ENCODE data around the gene PGLYRP2. TPM values are rescaled to one million over a fixed set of nuclear protein-coding genes. Genes with fewer than 3 reads are reported as not detected.

Gene PGLYRP2
- polyA plus RNA-seq, 3 donors, result 0.08 TPM; not detected in 2

DNA sequence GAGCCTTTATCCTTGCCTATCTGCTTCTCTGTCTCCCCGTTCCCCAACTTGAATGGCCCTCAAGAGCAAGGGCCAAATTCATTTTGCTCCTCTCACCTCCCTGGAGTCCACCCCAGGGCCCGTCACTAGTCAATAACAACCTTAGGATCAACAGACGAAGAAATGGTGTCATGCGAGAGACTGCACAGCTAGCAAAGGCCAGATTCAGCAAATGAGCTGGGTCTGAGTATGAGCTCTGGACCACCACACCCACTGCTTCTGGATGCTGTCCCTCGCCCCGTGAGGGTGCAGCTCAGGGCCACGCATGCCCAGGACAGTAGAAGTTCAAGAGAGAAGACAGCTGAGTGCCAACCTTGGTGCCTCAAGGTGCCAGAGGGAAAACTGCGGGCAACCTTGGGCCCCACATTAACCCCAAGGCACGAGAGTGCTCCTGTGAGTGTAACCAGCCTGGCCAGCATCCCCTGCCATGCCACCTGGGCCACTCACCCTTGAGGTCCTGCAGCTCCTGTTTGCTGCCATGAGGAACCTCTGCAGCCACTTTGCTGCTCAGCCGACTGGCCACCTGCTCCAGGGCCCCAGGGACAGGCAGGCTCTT, 48.7 kb downstream of the PGLYRP2 start:
- DNase-seq (ENCODE audit: extremely low read depth in 1 of 11, low read depth in 9 of 11, low spot score in 4 of 11), result no peak

DNA sequence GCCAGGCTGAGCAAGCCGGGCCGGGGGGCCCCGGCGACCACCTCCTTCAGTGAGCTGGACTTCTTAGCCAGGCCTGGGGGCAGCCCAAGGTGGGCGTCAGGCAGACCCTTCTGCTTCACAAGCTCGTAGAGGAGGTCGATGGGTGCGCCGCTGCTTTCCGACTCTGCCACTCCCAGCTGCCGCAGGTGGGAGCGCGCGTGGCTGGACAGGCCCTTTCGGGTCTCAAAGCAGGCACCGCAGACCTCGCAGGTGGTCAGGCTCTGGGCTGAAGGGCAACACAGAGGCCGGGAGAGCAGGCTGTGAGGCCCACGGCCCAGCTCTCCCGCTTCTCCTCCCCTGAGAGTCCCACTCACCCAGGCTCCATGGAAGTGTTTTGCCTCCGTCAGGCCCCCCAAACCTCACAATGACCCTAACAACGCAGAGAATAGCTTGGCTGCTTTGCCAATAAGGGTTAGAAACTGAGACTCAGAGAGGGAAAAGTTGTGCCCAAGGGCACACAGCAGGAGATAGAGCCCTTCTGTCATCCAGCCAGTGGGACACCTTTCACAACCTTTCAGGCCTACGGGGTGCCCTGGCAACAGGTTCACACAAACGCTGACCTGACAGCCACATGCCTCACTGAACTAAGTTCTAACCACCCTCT, 49.4 kb downstream of the PGLYRP2 start:
- DNase-seq (ENCODE audit: extremely low read depth in 1 of 11, low read depth in 9 of 11, low spot score in 4 of 11), result no peak

DNA sequence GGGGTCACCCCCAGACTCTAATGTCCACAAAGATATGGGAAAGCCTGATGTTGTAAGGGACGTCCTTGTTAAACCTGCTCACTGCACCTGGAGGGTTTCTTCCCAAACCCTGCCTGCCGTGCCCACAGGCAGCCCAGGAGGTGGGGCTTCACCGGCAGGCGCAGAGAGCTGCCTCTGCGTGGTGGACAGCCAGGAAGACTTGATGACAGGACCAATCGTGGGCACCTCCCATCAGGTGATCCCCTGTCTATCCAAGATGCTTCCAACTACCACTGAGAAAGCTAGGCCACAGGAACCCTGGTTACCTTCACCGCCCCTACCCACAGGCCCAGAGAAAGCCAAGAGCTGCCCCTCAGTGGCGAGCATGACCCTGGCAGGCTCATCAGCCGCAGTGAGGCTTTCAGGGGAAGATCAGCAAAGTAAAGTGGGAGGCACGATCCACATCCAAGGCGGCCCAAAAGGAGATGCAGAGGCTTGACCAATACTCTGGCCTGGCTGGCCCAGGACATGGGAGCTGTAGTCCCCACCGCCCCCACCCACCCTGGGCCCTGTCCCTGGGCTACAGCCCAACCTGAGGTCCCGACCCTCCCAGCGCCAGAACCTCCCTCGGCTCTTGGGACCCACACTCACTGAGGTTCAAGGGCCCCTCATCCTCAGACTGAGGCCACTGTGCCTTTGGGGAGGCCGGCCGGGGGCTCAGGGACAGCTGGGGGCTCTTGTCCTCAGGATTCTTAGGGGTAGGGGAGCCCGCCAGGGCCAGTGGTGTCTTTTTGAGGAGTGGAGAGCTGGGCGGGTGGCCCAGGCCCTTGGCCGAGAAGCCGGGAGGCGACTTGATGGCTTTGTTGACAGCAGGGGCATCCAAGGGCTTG, 50.1 kb downstream of the PGLYRP2 start:
- no peak for DNase-seq (ENCODE audit: extremely low read depth in 1 of 11, low read depth in 9 of 11, low spot score in 4 of 11)

DNA sequence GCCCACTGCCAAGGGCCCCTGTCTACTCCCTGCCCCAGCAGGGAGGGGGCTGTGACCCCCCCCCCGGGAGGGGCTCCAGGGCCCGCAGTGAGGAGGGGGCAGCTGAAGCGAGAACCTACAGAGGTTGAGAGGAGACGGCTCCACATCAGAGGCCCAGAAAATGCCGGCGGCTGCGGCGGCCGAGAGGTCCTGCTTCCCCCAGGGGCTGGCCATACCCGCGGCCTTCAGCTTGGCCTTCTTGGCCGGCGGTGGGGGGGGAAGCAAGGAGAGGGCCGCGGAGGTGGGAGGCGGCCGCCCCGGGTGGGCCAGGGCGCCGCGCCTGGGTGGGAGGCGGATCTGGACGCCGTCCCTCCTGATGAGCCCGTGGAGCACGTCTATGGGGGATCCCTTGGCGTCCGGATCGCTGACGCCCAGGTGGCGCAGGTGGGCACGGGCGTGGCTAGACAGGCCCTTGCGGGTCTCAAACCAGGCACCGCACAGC, 51.3 kb downstream of the PGLYRP2 start:
- no peak for DNase-seq (ENCODE audit: extremely low read depth in 1 of 11, low read depth in 9 of 11, low spot score in 4 of 11)

DNA sequence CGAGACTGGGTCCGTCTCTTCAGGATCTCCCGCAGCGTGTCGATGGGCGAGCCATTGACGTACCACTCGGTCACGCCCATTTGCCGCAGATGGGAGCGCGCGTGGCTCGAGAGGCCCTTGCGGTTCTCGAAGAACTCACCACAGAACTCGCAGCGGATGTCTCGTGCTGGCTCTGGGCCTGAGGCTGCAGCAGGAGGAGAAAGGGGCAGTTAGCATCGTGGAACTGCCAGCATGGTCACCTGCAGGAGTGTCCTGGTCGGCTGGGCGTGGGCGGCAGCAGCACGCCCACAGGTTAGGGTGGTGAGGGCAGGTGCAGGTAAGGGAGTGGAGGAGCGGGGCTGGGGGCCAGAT, 52.0 kb downstream of the PGLYRP2 start:
- no peak for DNase-seq (ENCODE audit: extremely low read depth in 1 of 11, low read depth in 9 of 11, low spot score in 4 of 11)

DNA sequence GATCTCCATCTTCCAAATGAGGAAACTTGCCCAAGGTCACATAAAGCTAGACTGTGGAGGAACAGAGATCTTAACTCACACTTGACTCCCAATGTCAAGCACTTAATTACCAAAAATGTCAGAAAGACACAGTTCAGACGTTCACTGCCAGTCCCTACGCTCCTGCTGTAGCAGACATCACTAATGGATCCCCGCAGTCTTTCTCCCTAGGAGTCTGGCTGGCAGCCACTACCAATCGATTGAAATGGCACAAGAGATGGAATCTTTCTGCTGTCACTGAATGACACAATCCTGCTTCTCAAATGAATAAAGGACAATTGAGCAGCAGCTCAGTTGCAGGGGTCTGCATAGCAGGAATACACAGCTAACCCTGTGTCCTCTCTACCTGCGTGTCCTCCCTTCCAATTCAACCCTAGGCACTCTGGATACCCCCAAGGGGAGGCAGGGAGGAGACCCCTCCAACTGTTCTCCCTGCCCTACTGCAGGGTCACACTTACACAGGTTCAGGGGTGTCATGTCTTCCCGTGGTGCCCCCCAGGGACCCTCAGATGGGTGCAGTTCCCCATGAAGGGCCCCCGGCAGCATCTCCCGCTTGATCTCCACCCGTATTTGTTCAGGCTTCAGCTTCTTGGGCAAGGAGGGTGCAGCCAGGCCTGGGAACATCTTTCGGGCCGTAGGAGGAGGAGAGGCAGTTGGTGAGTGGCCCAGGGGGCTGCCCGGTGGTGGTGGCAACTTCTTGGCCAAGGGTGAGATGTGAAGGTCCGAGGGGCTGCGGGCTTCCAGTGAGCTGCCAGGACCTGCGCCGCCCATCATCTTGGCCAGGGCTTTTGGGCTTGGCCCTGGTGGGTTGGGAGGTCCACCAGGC, 52.6 kb downstream of the PGLYRP2 start:
- DNase-seq (ENCODE audit: extremely low read depth in 1 of 11, low read depth in 9 of 11, low spot score in 4 of 11), result no peak

DNA sequence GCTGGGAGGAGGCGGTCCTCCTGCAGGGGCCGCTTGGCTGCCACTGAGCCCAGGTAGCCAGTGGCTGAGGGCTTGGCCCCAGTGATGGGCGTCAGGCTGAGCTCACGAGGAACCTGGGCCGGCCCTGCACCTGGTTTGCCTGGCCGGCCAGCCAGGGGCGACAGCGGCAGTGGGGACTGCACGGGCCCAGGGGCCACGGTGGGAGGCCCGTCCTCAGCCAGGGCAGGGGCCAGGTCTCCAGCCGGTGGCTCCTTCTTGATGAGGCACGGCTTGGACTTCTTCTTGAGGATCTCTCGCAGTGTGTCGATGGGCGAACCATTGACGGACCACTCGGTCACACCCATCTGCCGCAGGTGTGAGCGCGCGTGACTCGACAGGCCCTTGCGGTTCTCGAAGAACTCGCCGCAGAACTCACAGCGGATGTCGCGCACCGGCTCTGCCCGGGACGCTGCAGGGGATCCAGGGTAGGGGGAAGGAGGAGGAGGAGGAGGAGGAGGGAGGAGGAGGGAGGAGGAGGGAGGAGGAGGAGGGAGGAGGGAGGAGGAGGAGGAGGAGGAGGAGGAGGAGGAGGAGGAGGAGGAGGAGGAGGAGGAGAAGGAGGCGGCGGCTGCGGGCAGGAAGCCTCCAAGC, 53.9 kb downstream of the PGLYRP2 start:
- DNase-seq (ENCODE audit: extremely low read depth in 1 of 11, low read depth in 9 of 11, low spot score in 4 of 11), result no peak

DNA sequence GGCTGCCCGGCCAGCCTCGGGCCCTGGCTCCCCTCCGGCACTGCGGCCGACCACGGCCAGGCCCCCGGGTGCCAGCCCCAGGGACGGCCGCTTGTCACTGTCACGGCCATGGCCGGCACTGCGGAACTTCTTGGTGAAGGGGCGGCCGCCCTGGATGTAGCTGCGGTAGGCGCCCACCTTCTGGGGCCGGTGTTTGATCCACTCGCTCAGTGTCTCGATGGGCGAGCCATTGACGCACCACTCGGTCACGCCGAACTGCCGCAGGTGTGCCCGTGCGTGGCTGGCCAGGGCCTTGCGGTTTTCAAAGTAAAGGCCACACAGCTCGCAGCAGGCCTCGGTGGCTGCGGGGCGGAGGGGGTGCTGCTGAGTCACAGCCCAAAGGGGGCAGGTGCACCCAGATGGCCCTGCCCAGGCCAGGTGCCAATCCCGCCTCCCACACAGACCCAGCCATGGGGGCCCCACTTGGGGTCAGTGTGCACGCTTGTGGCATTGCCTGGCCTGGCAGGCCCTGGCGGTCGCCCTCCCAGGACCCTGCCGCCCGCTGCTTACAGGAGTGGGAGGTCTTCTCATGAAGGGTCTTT, 54.5 kb downstream of the PGLYRP2 start:
- DNase-seq (ENCODE audit: extremely low read depth in 1 of 11, low read depth in 9 of 11, low spot score in 4 of 11), result no peak

DNA sequence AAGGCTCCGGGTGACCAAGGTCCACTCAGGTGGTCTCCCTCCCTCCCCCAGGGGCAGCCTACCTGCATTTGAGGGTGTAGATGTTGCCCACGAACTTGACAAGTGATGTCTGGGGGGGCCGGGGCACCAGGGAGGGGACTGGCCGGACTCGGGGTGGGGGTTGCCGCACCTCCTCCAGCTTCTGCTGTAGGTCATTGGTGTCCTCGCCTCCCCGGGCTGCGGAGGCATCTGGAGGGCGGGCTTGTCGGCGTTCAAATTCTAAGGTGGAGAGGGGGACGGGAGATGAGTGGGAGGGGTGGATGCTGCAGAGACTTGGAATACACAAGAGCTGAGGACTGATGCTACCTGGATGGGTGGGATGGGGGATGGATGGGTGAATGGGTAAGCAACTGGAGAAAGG, 55.2 kb downstream of the PGLYRP2 start:
- DNase-seq (ENCODE audit: extremely low read depth in 1 of 11, low read depth in 9 of 11, low spot score in 4 of 11), result no peak

DNA sequence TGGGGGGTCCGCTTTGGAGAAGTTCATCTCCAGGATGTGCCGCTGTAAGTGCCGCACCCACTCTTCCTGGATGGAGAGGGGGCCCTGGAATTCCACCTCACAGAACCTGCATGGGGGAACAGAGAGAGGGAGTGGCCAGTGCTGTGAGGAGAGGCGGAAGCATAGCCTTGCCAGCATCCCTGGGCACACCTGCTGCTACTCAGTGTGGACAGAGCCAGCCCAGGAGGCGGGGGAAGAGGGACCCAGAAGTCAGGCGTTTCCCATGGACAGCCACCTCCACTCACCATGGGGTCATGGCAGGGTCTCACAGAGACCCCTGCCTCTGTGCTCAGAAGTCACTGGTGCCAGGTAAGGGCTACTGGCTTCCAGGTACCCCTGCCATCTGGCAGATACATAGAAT, 56.2 kb downstream of the PGLYRP2 start:
- DNase-seq (ENCODE audit: extremely low read depth in 1 of 11, low read depth in 9 of 11, low spot score in 4 of 11), result no peak

DNA sequence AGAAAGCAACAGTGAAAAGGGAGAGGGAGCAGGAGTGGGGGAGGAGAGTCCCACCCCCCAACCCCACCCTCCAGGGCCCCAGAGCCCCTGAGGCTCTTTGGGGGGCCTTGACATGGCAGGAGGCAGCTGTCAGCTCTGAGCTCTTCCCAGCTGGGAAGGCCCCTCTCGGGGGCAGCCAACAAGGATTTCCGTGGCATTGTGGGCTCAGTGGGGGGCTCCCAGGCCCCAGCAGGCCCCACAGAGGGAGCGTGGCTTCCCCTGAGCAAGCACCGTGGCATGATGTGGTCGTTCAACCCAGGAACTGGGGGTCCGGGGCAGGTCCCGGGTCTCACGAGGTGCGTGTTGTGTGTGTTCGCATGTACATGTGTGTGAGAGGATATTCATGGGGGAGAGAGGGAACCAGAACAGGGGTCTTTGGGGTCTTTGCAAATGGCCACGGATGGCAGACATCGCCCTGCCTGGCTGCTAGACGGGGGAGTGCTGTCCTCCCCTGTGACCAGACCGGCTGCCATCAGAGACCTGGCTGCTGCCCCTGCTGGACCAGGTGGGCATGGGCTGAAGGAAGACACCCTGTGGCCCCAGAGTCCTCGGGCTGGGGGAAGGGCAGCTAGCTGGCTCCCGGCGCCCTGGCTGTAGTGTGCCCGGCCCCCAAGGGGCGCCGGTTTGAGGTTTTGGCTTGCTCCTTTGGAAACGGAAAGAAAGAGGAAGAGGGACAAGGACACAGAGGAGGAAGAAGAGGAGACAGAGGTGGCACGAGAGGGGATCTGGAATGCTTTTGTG, 56.8 kb downstream of the PGLYRP2 start:
- DNase-seq (ENCODE audit: extremely low read depth in 1 of 11, low read depth in 9 of 11, low spot score in 4 of 11), result no peak

DNA sequence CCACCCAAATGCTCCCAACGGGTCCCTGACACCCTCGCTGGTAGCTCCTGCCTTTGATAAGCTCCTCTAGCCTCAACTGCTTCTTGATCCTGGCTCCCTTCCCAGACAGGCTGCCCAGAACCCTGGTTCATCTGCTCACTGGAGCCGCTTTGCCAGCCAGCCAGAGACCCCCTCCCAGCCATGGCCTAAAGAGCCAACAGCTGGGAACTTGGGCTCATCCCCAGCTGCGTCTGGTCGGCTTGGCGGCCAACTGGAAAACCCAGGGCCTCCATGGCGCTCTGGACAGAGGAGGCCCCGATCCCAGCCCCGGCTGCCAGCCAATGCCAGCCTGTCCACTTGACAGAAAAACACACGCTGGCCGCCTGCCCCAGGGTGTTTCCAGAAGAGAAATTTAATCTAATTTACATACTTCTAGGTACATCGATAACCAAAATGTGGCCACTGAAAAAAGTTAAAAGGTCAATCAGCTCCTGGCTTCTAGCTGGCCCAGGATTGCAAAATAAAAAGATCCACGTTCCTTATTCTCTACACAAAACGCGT, 57.5 kb downstream of the PGLYRP2 start:
- no peak for DNase-seq (ENCODE audit: extremely low read depth in 1 of 11, low read depth in 9 of 11, low spot score in 4 of 11)

DNA sequence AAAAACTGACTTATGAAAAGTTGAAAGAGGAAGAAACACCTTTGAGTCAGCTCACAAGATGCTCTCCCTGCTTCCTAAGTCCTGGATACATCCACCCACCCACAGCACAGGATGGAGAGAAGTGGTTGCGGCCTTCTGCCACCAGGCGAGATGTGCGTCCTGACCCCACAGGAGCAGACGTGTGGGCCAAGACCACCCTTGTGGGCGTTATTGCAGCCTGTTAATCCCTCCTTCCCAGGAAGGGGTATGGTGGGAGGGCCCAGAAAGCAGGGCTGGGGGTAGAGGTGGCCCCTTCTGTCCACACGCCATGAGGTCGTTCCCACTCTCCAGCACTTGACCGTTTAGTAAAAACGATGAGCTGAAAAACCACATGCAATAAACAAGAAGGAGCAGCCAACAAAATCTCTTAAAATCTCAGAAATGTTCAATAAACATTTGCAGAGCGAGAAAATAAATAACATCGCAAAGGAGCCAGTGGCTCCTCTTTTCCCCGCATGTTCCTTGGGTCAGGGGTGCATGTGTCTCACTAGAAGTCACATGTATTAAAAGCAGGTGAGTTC, 58.1 kb downstream of the PGLYRP2 start:
- DNase-seq (ENCODE audit: extremely low read depth in 1 of 11, low read depth in 9 of 11, low spot score in 4 of 11), result no peak

DNA sequence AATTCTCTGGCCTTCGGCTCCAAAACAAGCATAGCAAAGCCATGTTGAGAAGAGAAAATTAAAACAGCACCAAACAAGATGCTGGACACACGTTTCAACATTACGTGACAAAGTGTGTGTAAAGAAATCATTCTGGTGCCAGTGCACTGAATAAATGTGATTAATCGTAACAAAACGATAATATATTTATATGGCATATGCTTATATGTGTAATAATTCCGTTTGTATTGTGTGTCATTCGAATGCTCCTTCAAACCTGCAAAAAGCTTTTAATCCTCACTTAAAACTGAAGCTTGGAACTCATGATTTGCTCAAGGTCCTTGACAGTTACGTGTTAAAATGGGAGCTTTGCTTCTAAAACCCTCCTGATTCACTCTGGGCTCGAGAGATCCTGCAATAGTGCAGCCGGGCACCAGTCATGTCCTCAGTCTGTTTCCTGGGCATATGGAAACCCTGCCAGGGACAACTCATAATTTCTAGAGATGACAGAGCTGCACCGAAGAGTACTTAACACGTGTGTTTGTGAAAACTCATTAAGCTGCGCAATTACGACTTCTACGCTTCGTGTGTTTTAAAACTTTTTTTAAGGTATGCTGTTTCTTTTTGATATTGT, 59.8 kb downstream of the PGLYRP2 start:
- DNase-seq (ENCODE audit: extremely low read depth in 1 of 11, low read depth in 9 of 11, low spot score in 4 of 11), result no peak

All from renal cortex interstitium (tissue), 11 donors.